Left lung (tissue), 10 donors: ENCODE measurements around the gene AGPAT3. TPM values are rescaled to one million over a fixed set of nuclear protein-coding genes. Genes with fewer than 3 reads are reported as not detected.

ENCODE experiments used
- ATAC-seq: fragments of 200-7000 bp; cut with Tn5 transposase; one replicate; pipeline ENCODE4 v1.9.1; 2020; ENCODE audit warnings: moderate library complexity
- DNase-seq, 4 donors: peaks; one replicate each; pipeline ENCODE4 v3.0.0-alpha.2; 2013 to 2020
- H3K27ac ChIP-seq, 2 donors: fragments of 200-600 bp; sonication (generic) in 1 of 2; one replicate each; pipeline versions ENCODE4 v1.5.0 to v1.8.0; 2020 to 2021
- H3K27me3 ChIP-seq, 2 donors: fragments of 200-600 bp; sonication (generic) in 1 of 2; one replicate each; pipeline versions ENCODE4 v1.5.0 to v1.8.0; 2020 to 2021
- H3K36me3 ChIP-seq, 2 donors: fragments of 200-600 bp; sonication (generic) in 1 of 2; one replicate each; pipeline versions ENCODE4 v1.5.0 to v1.8.0; 2020 to 2021
- H3K4me1 ChIP-seq, 2 donors: fragments of 200-600 bp; one replicate each; pipeline ENCODE4 v1.8.0; 2021
- H3K4me3 ChIP-seq, 2 donors: fragments of 200-600 bp; sonication (generic) in 1 of 2; one replicate each; pipeline versions ENCODE4 v1.5.0 to v1.8.0; 2020 to 2021; ENCODE audit warnings: mild to moderate bottlenecking in 1 of 2
- H3K9me3 ChIP-seq, 2 donors: fragments of 200-600 bp; sonication (generic) in 1 of 2; one replicate each; pipeline versions ENCODE4 v1.5.0 to v1.8.0; 2020 to 2021
- CTCF ChIP-seq, 2 donors: fragments of 200-600 bp; sonication (generic) in 1 of 2; IDR thresholded peaks; one replicate each; pipeline versions ENCODE4 v1.5.0 to v1.8.0; 2021; ENCODE audit warnings: antibody characterized with exemption in 2 of 2
- intact Hi-C, 2 donors: fragments of 100-400 bp; cut with DNase I; formaldehyde crosslinking; loops; one replicate each; pipeline versions ENCODE4 v1.11.2 to v1.14.2; 2022
- polyA plus RNA-seq, 6 donors: library from polyadenylated mRNA; unstranded; fragments of 120-200 nt; gene quantifications; one replicate each; pipeline ENCODE4 v1.2.1, GENCODE V29; 2013; ENCODE audit not compliant: insufficient read length in 6 of 6
- total RNA-seq, 2 donors: library from RNA; stranded (reverse); fragmentation: NEBNext Ultra II Directional; extraction: Animal tissue kit (Norgen Biotek cat#: 25700); gene quantifications; one replicate each; pipeline ENCODE4 v1.2.1, GENCODE V29; 2021
- donor health status: DM: no; HTN: yes; CAD: no.
- donor health status: DM: no; HTN: no; CAD: no.

The AGPAT3 gene
- total and polyA plus RNA-seq, 8 donors: 37.4 to 111 (median 42.8) TPM

- peaks cover 0 to 42% of the 10 kb centered on the region in 2 donors for H3K4me1 ChIP-seq
- H3K9me3 ChIP-seq: no peaks in the 10 kb centered on the region
- no peaks in the 10 kb centered on the region for H3K36me3 ChIP-seq
- no peak overlapping the region for H3K27ac ChIP-seq
- TF ChIP-seq CTCF (IDR thresholded peaks at IDR 0.05): no peak
- intact Hi-C loops: no loop called here
- H3K4me3 ChIP-seq: no peak overlapping the region
- DNase-seq (peak in 1 of 4 donors; percentile 9), ATAC-seq (no peak)
- no peaks in the 10 kb centered on the region for H3K27me3 ChIP-seq
Observed at GRCh38 chr21:43918385-43918947, 53.4 kb downstream of the AGPAT3 start.

- ATAC-seq (no peak), DNase-seq (no peak)
- Histone ChIP-seq H3K27ac (no peak overlapping the region), H3K4me3 (no peak overlapping the region), H3K4me1 (peaks cover 0 to 45% of the 10 kb centered on the region in 2 donors), H3K9me3 (no peaks in the 10 kb centered on the region), H3K36me3 (peaks cover 0 to 2% of the 10 kb centered on the region in 2 donors), H3K27me3 (no peaks in the 10 kb centered on the region)
- TF ChIP-seq CTCF (IDR thresholded peaks at IDR 0.05): no peak
- intact Hi-C loops: no loop called here
Observed at GRCh38 chr21:43919283-43919682, 54.3 kb downstream of the AGPAT3 start.

- no peak for ATAC-seq
- no peak overlapping the region for H3K27ac ChIP-seq
- TF ChIP-seq CTCF (IDR thresholded peaks at IDR 0.05): no peak
Observed at GRCh38 chr21:43919871-43920801, 55.1 kb downstream of the AGPAT3 start.

GRCh38 chr21:43921571-43921978 lies 56.6 kb downstream of the AGPAT3 start:
- no peak for ATAC-seq
- peak in 1 of 4 donors; percentile 14 for DNase-seq
- Histone ChIP-seq H3K9me3 (no peaks in the 10 kb centered on the region), H3K4me3 (no peak overlapping the region), H3K27ac (no peak overlapping the region), H3K36me3 (peaks cover 0 to 16% of the 10 kb centered on the region in 2 donors), H3K4me1 (peaks cover 0 to 42% of the 10 kb centered on the region in 2 donors), H3K27me3 (no peaks in the 10 kb centered on the region)
- intact Hi-C loops: no loop called here
- TF ChIP-seq CTCF (IDR thresholded peaks at IDR 0.05): no peak

More at GRCh38 chr21:43919871-43920801, 55.1 kb downstream of the AGPAT3 start:
- peaks cover 0 to 8% of the 10 kb centered on the region in 2 donors for H3K36me3 ChIP-seq
- H3K27me3 ChIP-seq: no peaks in the 10 kb centered on the region
- H3K4me3 ChIP-seq: no peak overlapping the region
- intact Hi-C loops: no loop called here
- no peaks in the 10 kb centered on the region for H3K9me3 ChIP-seq
- peaks cover 0 to 45% of the 10 kb centered on the region in 2 donors for H3K4me1 ChIP-seq
- DNase-seq: peak in 1 of 4 donors; percentile 57
